Kidney (tissue), 14 donors: Measurements from ENCODE around the gene CDK6. TPM values are rescaled to one million over a fixed set of nuclear protein-coding genes. Genes with fewer than 3 reads are reported as not detected.

Experiments used
- DNase-seq, 5 donors: peaks; one replicate each; pipeline ENCODE4 v3.0.0-alpha.2; 2013 to 2020
- FAIRE-seq: peaks from 2 replicates; lab custom pipeline; 2012; peaks lifted over from hg19 to GRCh38; lab: Jason Lieb, UNC
- H3K27ac ChIP-seq, 2 donors: one replicate each; pipeline ENCODE4 v1.7.0; 2013; ENCODE audit warnings: low read depth in 2 of 2, low read length in 2 of 2, inconsistent platforms in 1 of 2
- H3K27me3 ChIP-seq: one replicate; pipeline ENCODE4 v1.7.1; 2013; ENCODE audit warnings: low read length, inconsistent platforms; ENCODE audit not compliant: control insufficient read depth, insufficient read depth
- H3K36me3 ChIP-seq, 3 donors: one replicate each; pipeline versions ENCODE4 v1.7.0 to v1.7.1; 2013; ENCODE audit warnings: low read length in 3 of 3, control low read depth in 1 of 3, inconsistent platforms in 1 of 3; ENCODE audit not compliant: insufficient read depth in 3 of 3, control insufficient read depth in 2 of 3
- H3K4me1 ChIP-seq, 3 donors: one replicate each; pipeline versions ENCODE4 v1.7.0 to v1.7.1; 2013; ENCODE audit warnings: low read length in 3 of 3, inconsistent platforms in 1 of 3, low read depth in 1 of 3; ENCODE audit not compliant: control insufficient read depth in 2 of 3, insufficient read depth in 2 of 3
- H3K4me3 ChIP-seq, 3 donors: one replicate each; pipeline versions ENCODE4 v1.7.0 to v1.8.1; 2013; ENCODE audit warnings: low read length in 3 of 3, control low read depth in 1 of 3, inconsistent platforms in 1 of 3
- H3K9ac ChIP-seq, 3 donors: one replicate each; pipeline versions ENCODE4 v1.7.0 to v1.7.1; 2013; ENCODE audit warnings: low read length in 3 of 3, control low read depth in 1 of 3, inconsistent platforms in 1 of 3
- H3K9me3 ChIP-seq, 3 donors: one replicate each; pipeline versions ENCODE4 v1.7.0 to v1.7.1; 2013; ENCODE audit warnings: low read length in 3 of 3, control low read depth in 1 of 3, inconsistent platforms in 1 of 3; ENCODE audit not compliant: control insufficient read depth in 2 of 3, insufficient read depth in 1 of 3
- intact Hi-C: fragments of 100-400 bp; cut with DNase I; formaldehyde crosslinking; loops from one replicate; pipeline ENCODE4 v1.11.1; 2022
- polyA plus RNA-seq: library from polyadenylated mRNA; stranded (reverse); fragments of 350-450 nt; fragmentation: Illumina TruSeq; extraction: RNeasy Lipid Tissue Mini Kit (QIAGEN cat#74804); gene quantifications from one replicate; pipeline ENCODE4 v1.2.3, GENCODE V29; 2014; ENCODE audit warnings: low read depth, low replicate concordance; ENCODE audit not compliant: insufficient read depth
- total RNA-seq: library from RNA; stranded (reverse); fragmentation: NEBNext Ultra II Directional; extraction: Animal tissue kit (Norgen Biotek cat#: 25700); gene quantifications from one replicate; pipeline ENCODE4 v1.2.1, GENCODE V29; 2021
- TF ChIP-seq, protein P1 (sequence below): IDR thresholded peaks from 3 replicates; pipeline ENCODE4 v1.5.1; 2012; ENCODE audit warnings: mild to moderate bottlenecking, moderate library complexity, borderline replicate concordance; ENCODE audit not compliant: insufficient read depth; ENCODE audit errors: extremely low read depth
- donor health status: control.
- donor health status: control.
- donor health status: control.
- donor health status: control.
- donor health status: control.
- donor health status: DM: yes; HTN: yes; CAD: no.
- donor health status: Normal renal cell carcinoma (clear cell type).

The CDK6 gene
- total and polyA plus RNA-seq, 2 donors from 2014 or later, result 3.6 to 20.8 TPM

DNA sequence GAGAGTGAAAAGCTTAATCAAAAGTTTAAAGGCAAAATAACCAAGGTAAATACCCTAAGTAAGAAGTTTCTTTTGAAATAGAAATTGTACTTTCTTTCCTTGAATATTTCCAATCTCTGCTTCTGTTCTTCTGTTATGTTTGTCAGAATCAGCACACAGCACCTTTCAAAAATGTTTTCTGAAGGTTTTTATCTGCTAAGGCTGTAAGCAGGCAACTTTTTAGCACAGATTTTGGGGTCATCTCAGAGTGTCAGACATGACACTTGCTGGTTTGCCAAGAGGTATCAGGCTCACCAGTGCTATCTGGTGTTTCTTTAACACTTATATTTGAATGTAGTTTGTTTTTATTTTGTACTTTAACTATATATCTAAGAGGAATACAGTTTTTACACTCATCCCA lies 94.2 kb downstream of the CDK6 start:
- no peaks in the 10 kb centered on the region for H3K36me3 ChIP-seq
- TF ChIP-seq, protein P1, sequence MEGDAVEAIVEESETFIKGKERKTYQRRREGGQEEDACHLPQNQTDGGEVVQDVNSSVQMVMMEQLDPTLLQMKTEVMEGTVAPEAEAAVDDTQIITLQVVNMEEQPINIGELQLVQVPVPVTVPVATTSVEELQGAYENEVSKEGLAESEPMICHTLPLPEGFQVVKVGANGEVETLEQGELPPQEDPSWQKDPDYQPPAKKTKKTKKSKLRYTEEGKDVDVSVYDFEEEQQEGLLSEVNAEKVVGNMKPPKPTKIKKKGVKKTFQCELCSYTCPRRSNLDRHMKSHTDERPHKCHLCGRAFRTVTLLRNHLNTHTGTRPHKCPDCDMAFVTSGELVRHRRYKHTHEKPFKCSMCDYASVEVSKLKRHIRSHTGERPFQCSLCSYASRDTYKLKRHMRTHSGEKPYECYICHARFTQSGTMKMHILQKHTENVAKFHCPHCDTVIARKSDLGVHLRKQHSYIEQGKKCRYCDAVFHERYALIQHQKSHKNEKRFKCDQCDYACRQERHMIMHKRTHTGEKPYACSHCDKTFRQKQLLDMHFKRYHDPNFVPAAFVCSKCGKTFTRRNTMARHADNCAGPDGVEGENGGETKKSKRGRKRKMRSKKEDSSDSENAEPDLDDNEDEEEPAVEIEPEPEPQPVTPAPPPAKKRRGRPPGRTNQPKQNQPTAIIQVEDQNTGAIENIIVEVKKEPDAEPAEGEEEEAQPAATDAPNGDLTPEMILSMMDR, result no peak
- no peak overlapping the region for H3K4me3 ChIP-seq
- no peak for DNase-seq
- peaks cover 0 to under 1% (median 0%) of the 10 kb centered on the region in 3 donors for H3K4me1 ChIP-seq
- H3K9me3 ChIP-seq, result no peaks in the 10 kb centered on the region
- no peaks in the 10 kb centered on the region for H3K27me3 ChIP-seq
- intact Hi-C loops, result no loop called here
- H3K27ac ChIP-seq, result no peak overlapping the region
- H3K9ac ChIP-seq, result no peak overlapping the region
- FAIRE-seq, result no peak

DNA sequence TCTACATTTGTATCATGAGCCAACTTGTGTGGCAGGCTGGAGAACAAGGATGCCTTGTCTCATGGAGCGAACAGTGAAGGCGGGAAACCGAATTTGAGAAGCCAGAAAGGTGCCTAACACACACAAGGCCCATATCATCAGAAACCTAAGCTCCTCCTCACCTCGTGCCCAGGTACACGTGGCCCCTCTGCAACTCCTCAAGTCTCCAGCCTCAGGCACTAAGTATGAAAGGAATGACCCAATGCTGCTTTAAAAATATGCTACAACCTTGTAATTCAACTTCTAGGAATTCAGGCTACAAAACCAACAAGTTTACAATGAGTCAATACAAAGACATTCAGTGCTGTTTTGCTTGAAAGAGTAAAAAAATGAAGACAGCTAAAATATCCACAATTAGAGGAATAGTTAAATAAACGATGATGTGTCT lies 95.7 kb downstream of the CDK6 start:
- TF ChIP-seq, protein P1, result no peak
- DNase-seq (peak in 2 of 5 donors; percentile 31 to 39), FAIRE-seq (no peak)
- no peaks in the 10 kb centered on the region for H3K36me3 ChIP-seq
- no peaks in the 10 kb centered on the region for H3K4me1 ChIP-seq
- no peaks in the 10 kb centered on the region for H3K9me3 ChIP-seq
- no peaks in the 10 kb centered on the region for H3K27me3 ChIP-seq
- no peak overlapping the region for H3K27ac ChIP-seq
- H3K9ac ChIP-seq, result no peak overlapping the region
- H3K4me3 ChIP-seq, result no peak overlapping the region
- intact Hi-C loops, result no loop called here

DNA sequence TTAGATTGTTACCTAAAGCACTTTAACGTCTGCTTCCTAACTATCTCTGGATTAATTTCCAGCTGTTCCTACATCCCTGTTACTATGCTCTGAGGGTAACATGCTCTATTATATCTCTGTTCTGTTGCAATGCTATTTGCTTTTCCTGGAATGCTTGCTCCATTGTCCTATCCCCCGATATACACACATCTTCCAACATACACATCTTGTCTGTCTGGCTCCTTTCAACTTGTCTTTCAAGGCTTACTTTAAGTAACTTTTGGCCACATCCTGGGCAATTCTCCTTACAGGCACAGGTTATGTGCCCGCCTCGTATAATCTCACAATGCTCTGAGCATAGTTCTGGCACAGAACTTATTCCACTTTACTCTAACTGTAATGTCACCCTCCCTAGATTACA lies 96.2 kb downstream of the CDK6 start:
- Histone ChIP-seq H3K4me3 (no peak overlapping the region), H3K27ac (no peak overlapping the region)

More for the DNA sequence above, 96.2 kb downstream of the CDK6 start:
- Histone ChIP-seq H3K9ac (no peak overlapping the region), H3K9me3 (no peaks in the 10 kb centered on the region), H3K27me3 (no peaks in the 10 kb centered on the region), H3K4me1 (no peaks in the 10 kb centered on the region), H3K36me3 (no peaks in the 10 kb centered on the region)
- DNase-seq (no peak), FAIRE-seq (no peak)
- intact Hi-C loops, result no loop called here
- TF ChIP-seq, protein P1, result no peak
